H1 (cell line): ENCODE data around the gene FXYD5. TPM values are rescaled to one million over a fixed set of nuclear protein-coding genes. Genes with fewer than 3 reads are reported as not detected.

Source experiments
- CEBPB ChIP-seq: IDR thresholded peaks from 2 replicates; pipeline ENCODE4 v1.6.1; 2012; ENCODE audit warnings: low read depth, low read length
- CTBP2 ChIP-seq: IDR thresholded peaks from 2 replicates; pipeline ENCODE4 v1.7.0; 2011; ENCODE audit warnings: borderline replicate concordance, mild to moderate bottlenecking, moderate library complexity, mixed read lengths, low read length; ENCODE audit not compliant: insufficient read depth, insufficient read length
- RBBP5 ChIP-seq: IDR thresholded peaks from 2 replicates; pipeline ENCODE4 v1.7.1; 2012; ENCODE audit warnings: low read depth, mild to moderate bottlenecking, inconsistent platforms, low read length, moderate library complexity, borderline replicate concordance
- polyA plus RNA-seq, 7 experiments: library from polyadenylated mRNA; depleted of rRNA in 3 of 7; stranded (reverse) in 5 of 7; unstranded in 2 of 7; fragments of >200 nt in 5 of 7; fragments of 200-250 nt in 2 of 7; gene quantifications; 1 replicate in 5 of 7; 2 replicates in 1 of 7; 4 replicates in 1 of 7; pipeline versions ENCODE4 v1.2.1 to v1.2.3, GENCODE V29; 2011 to 2013; ENCODE audit warnings: missing spikeins in 2 of 7, mixed read lengths in 2 of 7
- total RNA-seq: library from RNA; stranded (reverse); fragmentation: NEBNext Ultra II Directional; extraction: Animal tissue kit (Norgen Biotek cat#: 25700); gene quantifications from 2 replicates; pipeline ENCODE4 v1.2.1, GENCODE V29; 2021

Gene FXYD5
- total and polyA plus RNA-seq, 2 of the 8 experiments (the other 6 are each of a cell fraction or from before 2014, with no cell fraction given): 99.0 to 191 TPM

DNA sequence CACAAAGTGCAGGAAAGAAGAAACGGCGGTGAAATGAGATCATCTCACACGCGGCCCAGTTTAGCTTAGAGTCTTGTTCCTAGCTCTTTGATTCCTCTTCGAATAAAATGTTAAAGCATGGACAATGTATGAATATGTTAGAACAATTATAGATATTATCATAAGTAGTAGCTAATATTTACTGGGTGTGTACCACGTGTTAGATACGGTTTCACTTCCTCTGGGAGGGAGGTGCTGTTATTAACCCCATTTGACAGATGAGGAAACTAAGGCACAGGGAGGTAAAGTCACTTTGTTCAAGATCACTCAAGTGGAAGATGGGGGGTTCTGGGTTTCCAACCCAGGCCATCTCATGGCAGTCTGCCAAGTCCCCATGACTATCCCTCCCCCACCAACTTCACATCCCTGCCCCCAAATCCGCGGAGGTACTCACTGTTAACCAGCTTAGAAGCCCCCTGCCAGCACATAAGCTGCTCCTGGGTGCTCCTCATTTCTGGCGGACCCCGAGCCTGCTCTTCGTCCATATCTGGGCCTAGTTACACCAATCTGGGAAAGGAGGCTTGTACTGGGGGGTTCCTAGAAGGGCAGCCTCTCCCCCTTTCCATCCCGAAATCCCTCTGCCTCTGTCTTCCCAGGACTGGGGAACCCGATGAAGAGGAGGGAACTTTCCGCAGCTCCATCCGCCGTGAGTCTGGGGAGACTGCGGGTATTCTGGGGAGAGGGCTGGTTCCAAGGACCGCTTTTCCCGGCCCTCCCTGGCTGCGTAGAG lies 12.5 kb upstream of the FXYD5 start (continued):
- TF ChIP-seq RBBP5: no peak; the same call in 1 of the 2 replicates
- TF ChIP-seq CEBPB: no peak
- no peak for TF ChIP-seq CTBP2
- TF ChIP-seq, all 59 proteins: peak for 2
